NCI-H82 (cell line): Measurements from ENCODE around the gene LAMA2.
"Not testable (repeated sequence)": the region's sequence is repeated elsewhere in the genome, so short reads cannot be mapped to it uniquely, and the experiment has no call there.

ENCODE experiments used
- DNase-seq: peaks from one replicate; lab custom pipeline; 2025; lab: John Stamatoyannopoulos, UW

LAMA2 gene

DNA sequence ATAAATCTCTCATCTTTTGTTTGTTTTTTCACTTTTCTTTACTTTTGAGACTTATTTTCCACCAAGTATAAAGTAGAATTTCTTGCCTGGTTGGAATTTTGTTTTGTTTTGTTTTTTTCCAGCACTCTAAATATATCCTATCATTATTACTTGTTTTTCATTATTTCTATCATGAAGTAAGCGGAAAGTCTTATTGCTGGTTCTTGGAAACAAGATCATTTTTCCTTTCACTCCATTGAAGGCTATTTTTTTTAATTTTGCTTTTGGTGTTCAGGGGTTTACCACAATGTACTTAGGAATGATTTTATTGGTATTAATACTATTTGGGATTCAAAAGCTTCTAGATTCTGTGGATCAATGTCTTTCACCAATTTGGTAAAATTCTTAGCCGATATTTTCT is 190.1 kb downstream of the LAMA2 start:
- no peak for DNase-seq

DNA sequence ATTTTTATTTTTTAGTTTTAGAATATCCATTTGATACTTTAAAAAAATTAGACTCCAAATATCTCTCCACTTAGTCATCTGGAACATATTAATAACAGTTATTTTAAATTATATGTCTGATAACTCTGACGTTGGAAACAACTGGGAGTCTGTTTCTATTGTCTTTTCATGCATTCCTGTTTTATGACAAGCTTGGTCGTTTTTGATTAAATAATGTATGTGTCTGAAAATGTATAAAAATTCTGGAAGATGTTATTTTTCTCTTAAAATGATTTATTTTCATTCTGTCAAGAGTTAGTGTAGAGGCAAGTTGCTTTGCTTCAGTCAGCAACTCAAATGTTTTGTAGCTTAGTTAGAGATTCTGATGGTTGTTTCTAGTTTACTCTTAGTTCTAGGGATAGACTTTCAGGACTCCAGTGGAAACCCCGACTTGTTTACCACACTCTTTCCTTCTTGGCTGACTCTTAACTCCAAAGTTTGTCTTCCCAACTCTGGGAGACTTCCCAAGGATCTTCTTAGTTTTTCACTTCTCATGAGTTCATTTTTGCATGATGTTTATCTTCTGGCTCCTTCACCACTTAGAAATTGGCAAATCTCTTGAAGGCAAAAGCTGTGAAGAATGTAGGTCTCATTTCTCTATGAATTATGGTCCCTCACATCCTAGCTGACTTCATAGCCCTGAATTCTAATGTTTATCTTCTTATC is 190.9 kb downstream of the LAMA2 start:
- DNase-seq: no peak

DNA sequence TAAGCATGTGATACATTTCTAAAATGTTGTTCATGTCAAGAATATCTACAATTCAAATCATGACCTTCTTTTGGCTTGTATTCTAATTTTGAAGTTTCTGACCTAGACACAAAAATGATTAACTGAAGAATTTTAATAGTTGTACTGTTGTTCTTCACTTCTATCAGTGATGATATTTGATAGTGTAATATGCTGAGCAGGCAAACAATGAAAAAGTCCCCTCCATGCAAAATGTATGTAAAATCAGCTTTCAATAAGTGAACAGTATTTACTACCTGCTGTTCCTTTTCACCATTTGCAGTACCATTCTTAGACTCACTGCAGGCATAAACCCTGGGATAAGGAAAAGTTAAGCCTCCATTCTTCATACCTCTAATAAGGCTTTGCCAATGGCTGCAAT is 201.5 kb downstream of the LAMA2 start:
- no peak for DNase-seq

DNA sequence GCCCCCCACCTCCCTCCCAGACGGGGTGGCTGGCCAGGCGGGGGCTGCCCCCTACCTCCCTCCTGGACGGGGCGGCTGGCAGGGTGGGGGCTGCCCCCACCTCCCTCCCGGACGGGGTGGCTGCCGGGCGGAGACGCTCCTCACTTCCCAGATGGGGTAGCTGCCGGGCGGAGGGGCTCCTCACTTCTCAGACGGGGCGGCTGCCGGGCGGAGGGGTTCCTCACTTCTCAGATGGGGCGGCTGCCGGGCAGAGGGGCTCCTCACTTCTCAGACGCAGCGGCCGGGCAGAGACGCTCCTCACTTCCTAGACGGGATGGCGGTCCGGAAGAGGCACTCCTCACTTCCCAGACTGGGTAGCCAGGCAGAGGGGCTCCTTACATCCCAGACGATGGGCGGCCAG is 205.5 kb downstream of the LAMA2 start:
- DNase-seq: not testable (repeated sequence)

DNA sequence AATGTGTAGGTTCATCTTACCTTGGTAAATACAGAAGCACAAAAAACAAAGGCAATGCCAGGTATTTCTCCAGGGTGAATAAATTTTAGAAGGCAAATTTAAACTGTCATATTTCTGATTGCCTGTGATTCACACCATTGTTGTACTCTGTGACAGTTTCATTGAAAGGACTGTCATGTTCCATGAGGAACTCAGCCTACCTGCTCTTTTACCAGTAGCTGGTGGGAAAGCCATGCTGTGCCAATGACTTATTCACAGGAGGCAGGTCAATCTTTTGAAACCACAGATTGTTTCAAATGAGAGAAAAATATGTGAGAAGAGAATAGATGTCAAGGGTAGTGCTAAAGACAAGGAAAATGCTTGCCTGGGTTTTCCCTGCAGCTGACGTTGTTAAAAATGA is 206.4 kb downstream of the LAMA2 start:
- no peak for DNase-seq

DNA sequence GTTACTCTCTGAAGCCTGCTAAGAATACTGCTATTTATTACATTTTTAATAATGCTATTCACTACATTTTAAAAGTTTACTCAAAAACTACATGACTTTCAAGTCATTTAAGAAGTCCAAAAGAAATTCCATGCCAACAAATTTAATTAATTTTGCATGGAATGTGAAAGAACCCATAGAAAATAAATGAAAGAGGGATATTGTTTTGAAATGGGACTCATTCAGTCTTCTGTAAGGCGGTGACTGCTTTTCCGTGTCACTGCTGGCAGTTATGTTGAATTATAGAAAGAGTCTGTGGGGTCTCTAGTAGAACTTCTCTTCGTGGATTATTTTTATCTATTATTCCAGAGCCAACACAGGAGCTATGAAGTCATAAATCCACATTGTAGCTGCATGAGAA is 211.2 kb downstream of the LAMA2 start:
- DNase-seq: no peak

DNA sequence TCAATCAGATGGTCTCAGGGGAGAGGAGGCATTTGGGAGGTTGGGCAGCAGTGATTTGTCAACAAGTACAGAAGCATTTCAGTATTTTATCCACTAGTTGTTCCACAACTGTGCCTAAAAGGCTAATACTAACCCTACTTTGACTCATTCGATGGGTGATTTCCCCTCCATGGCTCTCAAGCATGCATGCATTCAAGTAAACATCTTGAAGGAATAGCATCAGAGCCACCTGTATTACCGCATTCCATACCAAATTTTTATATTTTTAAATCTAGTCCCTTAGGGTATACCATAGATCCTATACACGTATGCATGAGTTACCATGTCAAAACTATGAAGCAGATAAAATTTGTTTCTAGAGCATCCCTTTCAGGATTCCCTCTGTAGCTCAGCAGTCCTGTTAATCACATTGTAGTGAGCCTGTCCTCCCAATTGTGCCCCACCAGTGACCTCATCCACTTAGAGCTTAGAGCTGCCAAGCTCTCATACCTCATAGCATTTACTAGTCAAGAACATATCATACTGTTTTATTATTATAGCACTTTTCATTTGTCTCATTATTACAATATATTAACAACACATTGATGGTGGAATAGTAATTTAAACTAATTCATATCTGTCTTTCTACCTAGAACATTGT is 213.8 kb downstream of the LAMA2 start:
- peak; percentile 8 for DNase-seq

DNA sequence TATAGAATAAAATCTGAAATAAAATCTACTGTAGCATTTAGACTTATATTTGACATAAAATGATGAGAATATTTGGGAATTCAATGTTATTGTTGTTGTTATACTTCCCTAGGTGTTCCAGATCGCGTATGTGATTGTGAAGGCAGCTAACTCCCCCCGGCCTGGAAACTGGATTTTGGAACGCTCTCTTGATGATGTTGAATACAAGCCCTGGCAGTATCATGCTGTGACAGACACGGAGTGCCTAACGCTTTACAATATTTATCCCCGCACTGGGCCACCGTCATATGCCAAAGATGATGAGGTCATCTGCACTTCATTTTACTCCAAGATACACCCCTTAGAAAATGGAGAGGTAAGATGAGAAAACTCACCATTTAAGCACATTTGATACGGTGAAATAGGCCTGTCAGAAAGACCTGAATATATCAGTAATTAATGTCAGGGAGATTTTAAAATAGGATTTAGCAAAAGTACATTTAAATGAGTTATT is 215.2 kb downstream of the LAMA2 start:
- DNase-seq: no peak

DNA sequence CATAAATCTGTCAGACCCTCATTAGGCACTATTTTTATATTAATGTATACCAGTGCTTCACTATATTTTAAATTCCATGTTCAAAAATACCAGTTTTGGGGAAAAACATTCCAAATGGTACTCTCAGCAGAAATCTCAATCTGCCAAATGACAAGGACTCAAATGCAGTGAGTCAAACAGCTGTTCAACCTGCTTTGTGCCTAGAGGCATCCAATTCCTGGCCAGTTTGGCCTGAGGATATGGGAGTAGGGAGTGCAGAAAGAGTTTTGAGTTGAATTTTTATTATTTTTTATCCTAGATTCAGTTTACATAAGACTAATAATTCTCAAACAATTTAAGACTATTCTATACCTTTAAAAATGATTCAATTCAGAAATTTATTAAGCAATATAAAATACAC is 216.8 kb downstream of the LAMA2 start:
- DNase-seq: no peak

DNA sequence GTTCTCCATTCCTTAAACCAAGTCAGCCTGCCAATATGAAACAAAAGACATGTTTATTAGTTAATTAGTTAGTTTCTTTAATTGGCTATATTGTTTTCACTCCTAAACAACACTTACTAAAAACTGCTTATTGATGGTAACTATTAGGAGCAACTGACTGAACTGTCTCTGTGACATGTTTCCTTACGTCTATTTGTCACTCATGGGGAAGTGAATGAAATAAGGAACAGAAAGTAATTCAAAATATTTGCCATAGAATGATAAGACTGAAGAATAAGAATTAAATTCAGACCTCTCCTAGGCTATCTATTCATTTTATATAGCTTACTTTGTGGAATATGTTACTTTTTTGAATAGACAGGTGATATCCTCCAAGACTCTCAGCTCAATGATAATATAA is 217.2 kb downstream of the LAMA2 start:
- no peak for DNase-seq

DNA sequence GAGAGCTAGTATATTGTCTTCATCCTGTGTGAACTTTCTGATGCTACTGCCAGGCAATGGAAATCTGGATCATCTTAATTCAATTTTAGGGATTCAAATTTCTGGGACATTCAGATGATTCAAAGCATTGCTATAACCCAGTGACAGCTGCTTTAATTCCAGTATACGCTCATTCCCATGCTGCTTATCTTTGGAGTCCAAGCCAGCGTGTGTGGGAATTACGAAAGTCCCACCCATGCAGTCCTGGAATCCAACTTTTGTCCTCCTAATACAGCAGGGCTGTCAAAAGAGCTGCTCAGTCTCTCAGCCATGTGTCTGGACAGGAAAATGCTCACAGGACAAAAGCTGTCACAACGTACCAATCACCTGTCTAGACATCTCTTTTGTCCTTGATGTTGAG is 219.8 kb downstream of the LAMA2 start:
- no peak for DNase-seq

DNA sequence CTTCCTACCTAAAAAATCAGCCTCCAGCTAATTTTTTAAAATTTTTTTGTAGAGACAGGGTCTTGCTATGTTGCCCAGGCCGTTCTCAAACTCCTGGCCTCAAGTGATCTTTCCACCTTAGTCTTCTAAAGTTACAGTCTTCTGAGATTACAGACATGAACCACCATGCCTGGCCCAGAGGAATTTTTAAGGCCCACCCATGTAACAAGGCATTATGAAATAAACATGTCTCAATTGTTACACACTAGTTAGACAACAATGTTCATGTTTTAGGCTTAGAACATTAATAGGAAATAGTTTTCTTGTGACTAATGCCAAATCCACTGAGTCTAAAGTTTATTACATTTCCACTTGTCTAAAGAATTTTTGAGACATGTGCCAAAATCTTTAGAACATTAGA is 221.2 kb downstream of the LAMA2 start:
- no peak for DNase-seq

DNA sequence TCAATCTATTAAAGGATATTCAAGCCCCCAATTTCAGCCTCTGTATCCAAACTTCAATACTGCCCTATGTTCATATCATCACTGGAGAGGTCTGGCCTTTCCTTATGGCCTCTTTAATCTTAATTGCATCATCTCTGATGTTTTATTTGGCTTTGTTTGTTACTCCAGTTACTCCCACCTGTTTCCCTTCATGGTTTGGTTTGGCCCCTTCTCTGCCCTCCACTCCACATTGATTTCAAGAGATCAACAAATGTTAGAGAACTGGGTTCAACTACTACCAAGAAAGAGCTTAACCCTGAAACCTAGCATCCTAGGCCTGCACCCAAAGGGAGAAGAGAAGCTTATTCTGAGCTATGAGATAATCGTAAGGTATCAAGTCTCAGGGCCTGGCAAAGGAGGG is 221.6 kb downstream of the LAMA2 start:
- DNase-seq: no peak

DNA sequence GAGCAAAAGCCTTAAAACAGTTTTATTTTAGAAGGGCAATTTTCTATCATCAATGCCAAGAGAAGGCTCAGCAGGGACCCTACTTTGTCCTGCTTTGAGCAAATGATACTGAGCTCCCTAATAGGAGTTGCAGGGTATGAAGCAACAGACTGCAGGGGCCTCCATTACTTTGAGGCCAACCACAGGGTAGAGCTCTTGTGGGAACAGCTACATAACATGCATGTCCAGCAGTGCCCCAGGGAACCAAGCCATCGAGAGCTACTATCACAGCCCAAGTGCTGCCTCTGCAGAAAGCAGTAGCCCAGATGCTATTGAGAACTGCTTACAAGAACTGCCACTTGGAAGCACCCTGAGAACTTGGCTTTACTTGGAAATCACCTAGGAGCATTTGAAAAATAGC is 222.1 kb downstream of the LAMA2 start:
- DNase-seq: no peak

DNA sequence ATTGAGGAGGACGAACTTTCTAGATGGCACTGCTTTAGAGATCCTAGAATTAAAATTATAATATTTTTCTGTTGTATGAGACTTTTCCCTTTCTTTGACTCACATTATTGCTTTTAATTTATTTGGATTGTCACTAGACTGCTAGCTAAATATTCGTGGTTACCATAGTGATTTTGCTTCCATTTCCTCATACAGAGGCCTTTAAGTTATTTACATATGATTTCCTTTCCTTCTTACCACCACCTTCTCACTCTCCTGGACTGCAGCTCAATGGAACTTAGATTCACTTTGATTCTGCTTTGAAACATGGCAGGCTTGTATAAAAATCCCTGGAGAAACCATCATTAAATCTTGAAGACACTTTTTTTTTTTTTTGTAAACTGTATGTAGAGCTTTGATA is 222.9 kb downstream of the LAMA2 start:
- DNase-seq: no peak

DNA sequence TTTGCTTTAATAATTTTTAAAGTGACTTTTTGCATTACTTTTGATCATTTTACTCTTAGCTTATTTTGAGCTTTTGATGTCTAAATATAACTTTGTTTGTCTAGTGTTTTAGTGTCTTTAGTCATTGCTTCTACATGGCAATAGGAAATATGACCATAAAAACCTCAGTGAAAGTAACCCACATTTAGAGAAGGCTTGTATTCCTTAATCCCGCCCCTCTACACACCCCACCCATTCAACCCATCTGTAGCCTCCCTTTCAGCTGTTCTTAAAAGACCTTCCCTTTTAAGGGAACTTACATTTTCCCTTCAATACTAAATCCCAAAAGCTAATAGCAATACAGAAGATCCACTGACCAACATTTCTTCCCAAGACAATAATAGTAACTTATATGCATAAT is 225.4 kb downstream of the LAMA2 start:
- peak; percentile 9 for DNase-seq

DNA sequence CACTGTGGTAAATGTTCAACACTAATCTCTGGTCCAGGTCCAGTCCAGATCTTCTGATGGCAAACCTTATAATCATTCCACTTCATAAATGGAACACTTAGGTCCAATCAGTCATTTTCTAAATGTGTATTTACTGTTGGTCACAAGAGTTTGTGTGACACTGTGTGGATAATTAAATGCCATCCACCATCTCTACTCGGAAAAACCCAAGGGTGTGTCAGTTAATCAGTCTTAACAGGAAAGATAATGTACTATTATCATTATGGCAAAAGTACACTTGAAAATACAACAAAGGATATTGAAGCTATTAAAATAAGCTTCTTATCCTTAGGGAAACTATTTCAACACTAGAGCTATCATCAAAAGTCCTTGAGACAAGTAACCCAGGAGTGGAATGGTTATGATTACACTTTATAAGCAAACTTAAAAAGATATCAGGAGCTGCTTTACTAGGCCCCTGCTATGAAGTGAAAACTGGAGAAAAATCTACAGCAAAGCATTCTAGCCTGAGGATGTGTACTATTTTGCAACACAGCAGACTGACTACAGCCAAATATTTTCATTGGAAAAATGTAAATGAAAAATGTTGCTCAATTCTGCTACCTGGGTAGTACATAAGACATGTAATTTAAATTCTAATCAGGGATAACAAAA is 227.9 kb downstream of the LAMA2 start:
- no peak for DNase-seq

DNA sequence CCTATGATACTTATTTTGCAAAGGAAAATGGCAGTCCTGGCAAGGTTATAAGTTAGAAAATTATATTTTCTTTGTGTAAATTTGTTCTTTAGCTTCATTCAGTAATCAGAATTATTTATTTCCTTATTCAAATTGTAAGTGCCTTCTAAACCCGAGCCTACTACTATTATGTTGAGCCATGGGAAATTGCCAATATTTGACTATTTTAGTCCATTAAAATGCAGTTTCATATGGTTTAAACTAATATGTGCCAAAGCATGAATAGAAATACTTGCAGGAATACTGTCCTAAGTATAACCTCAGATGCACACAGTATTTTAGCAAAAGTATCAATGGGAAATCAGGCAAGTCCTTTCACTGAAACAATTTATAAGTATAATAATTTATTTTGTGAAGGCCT is 228.4 kb downstream of the LAMA2 start:
- DNase-seq: no peak

DNA sequence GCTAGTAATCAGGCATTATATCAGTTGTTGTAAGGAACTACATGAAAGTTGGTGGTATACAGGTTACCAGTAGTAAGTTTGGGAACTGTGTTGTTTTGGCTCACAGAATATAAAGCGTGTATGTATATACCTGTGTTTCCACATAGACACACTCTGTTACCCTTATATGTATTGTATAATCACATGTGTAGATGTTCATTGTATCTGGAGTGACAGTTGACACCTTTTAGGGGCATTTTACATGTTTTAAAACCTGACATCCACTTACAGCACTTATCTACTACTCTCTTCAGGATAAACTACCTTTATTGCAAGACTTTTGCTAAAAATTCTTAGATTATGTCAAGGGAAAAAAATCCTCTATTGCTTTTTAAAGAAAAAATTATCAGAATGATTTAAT is 228.9 kb downstream of the LAMA2 start:
- no peak for DNase-seq

DNA sequence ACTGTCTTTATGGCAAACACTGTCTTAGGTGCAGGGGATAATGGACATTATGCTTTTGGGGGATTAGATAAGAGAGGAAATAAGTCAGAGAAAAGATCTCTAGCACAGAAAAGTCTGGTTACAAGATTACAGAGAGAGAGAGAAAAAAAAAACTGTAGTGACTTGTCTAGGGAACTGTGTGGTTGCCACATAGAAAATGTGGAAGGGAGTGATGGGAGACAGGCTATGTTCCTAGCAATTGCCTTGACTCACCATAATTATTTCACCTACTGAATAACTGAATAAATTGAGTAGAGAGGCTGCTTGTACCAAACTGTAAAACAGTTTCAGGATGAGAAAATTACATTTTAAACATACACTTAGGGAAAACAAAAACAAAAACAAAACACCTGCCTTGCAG is 229.7 kb downstream of the LAMA2 start:
- peak; percentile 22 for DNase-seq

DNA sequence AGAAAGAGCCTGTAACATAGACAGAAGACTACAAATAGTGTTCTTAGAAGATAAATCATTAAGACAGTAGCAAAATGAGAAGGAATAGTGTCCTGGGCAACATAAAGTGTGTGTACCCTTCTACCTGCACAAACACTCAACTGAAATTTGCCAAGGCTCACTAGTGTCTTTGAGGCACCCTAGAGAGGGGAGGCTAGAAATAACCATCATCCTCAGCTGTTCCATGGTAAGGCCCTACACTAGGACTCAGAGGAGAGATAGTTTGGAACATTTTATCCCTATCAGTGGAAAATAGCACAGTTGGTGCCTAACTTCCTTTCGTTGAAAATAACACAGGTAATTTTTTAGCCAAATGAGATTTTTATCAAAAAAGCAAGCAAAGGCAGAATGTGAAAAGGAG is 230.7 kb downstream of the LAMA2 start:
- DNase-seq: no peak

DNA sequence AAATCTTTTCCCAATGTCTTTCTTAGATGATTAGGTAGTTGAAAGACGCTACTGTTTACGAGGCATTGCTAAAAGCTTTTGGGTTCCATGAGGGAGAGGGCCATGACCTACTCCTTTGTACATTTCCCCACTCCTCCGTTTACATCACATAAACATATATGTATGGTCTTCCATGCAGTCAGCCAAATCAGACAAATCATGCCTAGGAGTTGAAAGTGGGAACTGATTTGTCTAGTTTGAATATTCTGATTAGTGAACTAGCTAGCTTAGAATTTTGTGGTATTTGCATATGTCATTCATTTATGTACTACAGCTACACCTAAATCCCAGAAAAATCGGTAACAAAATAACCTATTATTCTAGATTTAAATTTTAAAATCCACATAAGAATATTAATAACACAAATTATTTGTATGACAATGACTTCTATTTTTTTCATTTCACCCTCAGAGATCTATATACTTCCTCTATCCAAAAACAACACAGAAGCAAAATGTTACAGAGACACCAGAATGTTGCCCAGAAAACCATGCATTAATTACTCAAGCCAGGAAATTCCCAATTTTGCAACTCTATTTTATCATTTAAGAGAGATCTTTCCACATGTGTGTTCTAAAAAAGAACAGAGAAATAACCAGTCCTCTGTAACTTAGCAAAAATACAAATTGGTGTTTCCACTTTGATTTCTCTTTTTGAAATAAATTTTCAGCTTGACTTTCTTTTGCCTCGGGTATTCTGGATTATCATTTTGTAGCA is 231.9 kb downstream of the LAMA2 start:
- no peak for DNase-seq

DNA sequence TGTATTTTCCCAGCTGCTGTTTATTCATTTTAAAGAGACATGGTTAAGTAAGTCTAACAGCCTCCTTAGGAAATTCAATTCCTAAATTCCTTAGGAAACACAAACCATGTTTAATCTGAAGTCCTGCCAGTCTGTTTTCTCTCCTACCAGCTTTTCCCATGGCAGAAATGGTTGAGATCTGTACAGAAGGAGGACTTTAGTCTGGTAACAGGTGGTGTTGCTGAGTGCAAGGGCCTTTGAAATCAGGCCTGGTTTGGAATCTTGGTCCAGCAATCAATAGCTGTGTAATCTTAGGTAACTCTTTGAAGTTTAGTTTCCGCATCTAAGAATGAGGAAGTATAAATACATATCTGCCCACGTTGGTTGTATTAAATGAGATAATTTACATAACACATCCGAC is 232.5 kb downstream of the LAMA2 start:
- DNase-seq: no peak
